Endodermal cell (in vitro differentiated cells): Measurements from ENCODE around the gene ABLIM1. TPM values are rescaled to one million over a fixed set of nuclear protein-coding genes. Genes with fewer than 3 reads are reported as not detected.

Experiments
- DNase-seq: peaks from one replicate; pipeline ENCODE4 v3.0.0-alpha.2; 2017
- H3K27ac ChIP-seq: 2 replicates; pipeline ENCODE4 v1.5.1; 2013; ENCODE audit warnings: mild to moderate bottlenecking, low read depth, low read length, moderate library complexity
- H3K27me3 ChIP-seq: 2 replicates; pipeline ENCODE4 v1.6.1; 2013; ENCODE audit warnings: mild to moderate bottlenecking, low read length, moderate library complexity; ENCODE audit not compliant: insufficient read depth, control insufficient read depth, poor library complexity, severe bottlenecking
- H3K36me3 ChIP-seq: 2 replicates; pipeline ENCODE4 v1.7.0; 2013; ENCODE audit warnings: mild to moderate bottlenecking, low read length, moderate library complexity; ENCODE audit not compliant: control insufficient read depth, insufficient read depth
- H3K4me1 ChIP-seq: one replicate; pipeline ENCODE4 v1.7.0; 2013; ENCODE audit warnings: low read length; ENCODE audit not compliant: control insufficient read depth, insufficient read depth
- H3K4me3 ChIP-seq: 2 replicates; pipeline ENCODE4 v1.5.1; 2013; ENCODE audit warnings: mild to moderate bottlenecking, low read length, moderate library complexity
- H3K9ac ChIP-seq: 2 replicates; pipeline ENCODE4 v1.6.1; 2013; ENCODE audit warnings: mild to moderate bottlenecking, low read length, moderate library complexity; ENCODE audit not compliant: poor library complexity, severe bottlenecking; ENCODE audit errors: extremely low read depth
- H3K9me3 ChIP-seq: 2 replicates; pipeline ENCODE4 v1.6.1; 2013; ENCODE audit warnings: mild to moderate bottlenecking, low read length, moderate library complexity; ENCODE audit not compliant: control insufficient read depth
- H3K27ac Mint-ChIP-seq: 2 replicates; pipeline ENCODE4 v1.8.0; 2020; ENCODE audit warnings: mixed read lengths
- H3K27me3 Mint-ChIP-seq: 2 replicates; pipeline ENCODE4 v1.8.0; 2021; ENCODE audit warnings: mild to moderate bottlenecking, mixed read lengths; ENCODE audit not compliant: insufficient read depth
- H3K36me3 Mint-ChIP-seq: 2 replicates; pipeline ENCODE4 v1.8.0; 2020; ENCODE audit warnings: low read depth, mixed read lengths
- H3K4me1 Mint-ChIP-seq: 2 replicates; pipeline ENCODE4 v1.8.0; 2020; ENCODE audit warnings: mixed read lengths
- H3K4me3 Mint-ChIP-seq: 2 replicates; pipeline ENCODE4 v1.8.0; 2020; ENCODE audit warnings: mild to moderate bottlenecking, moderate library complexity, mixed read lengths
- H3K9me3 Mint-ChIP-seq: 2 replicates; pipeline ENCODE4 v1.8.0; 2020; ENCODE audit warnings: mild to moderate bottlenecking, mixed read lengths
- WGBS, 2 experiments: methylation state at CpG; one replicate each; pipeline versions ENCODE4 v1.1.5 to v1.1.7; 2013; ENCODE audit warnings: missing lambda C conversion rate in 2 of 2, mixed read lengths in 1 of 2; ENCODE audit not compliant: insufficient coverage in 1 of 2, insufficient read length in 1 of 2; 5-methylcytosine and 5-hydroxymethylcytosine counted together
- total RNA-seq, 2 donors: library from RNA; stranded (reverse); fragmentation: NEBNext Ultra II Directional in 1 of 2; extraction: Animal tissue kit (Norgen Biotek cat#: 25700) in 1 of 2; gene quantifications; 2 replicates in 1 of 2; 3 replicates in 1 of 2; pipeline ENCODE4 v1.2.1, GENCODE V29; 2021
- TF ChIP-seq, protein P1 (sequence below): fragments of 200-600 bp; sonication (generic); conservative IDR thresholded peaks from 2 replicates; pipeline ENCODE4 v1.5.0; 2021; ENCODE audit warnings: antibody characterized with exemption, mild to moderate bottlenecking

Gene ABLIM1
- total RNA-seq, 2 donors from 2014 or later, result 39.3 to 49.3 TPM

DNA sequence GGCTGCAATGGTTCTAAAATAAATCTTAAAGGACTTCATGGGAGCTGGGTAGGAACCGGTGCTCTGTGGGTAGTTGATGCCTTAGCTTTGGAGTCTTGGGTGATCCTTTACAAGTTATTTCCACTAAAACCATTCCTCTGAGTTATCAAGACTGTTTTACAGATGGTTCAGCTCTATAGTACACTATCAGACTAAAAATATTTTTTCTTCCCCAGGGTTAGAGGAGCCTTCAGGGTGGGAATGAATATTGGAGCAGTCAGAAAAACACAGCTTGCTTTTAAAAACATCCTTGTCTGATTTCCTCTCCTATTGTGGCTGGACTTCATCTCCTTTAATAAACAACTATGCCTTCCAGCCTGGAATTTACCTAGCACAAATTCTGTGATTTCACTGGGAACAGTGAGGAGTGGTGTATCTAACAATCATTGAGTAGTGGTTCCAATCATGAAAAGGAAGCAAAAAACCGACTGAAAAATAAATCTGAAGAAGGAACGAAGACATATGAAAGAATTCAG is 151.1 kb downstream of the ABLIM1 start:
- DNase-seq, result no peak
- no peak overlapping the region for H3K4me3 ChIP-seq
- H3K9me3 Mint-ChIP-seq, result no peaks in the 10 kb centered on the region
- no peaks in the 10 kb centered on the region for H3K27me3 ChIP-seq
- no peaks in the 10 kb centered on the region for H3K36me3 Mint-ChIP-seq
- no peaks in the 10 kb centered on the region for H3K9me3 ChIP-seq
- no peak overlapping the region for H3K4me3 Mint-ChIP-seq
- H3K27ac ChIP-seq, result peak overlapping the region; percentile 97
- no peaks in the 10 kb centered on the region for H3K36me3 ChIP-seq
- no peak overlapping the region for H3K27ac Mint-ChIP-seq
- peaks cover 12% of the 10 kb centered on the region for H3K4me1 ChIP-seq
- H3K4me1 Mint-ChIP-seq, result peaks cover 11% of the 10 kb centered on the region
- 87 to 100% methylated on average over 3 of the region's 3 CpGs for WGBS, 2 experiments
- H3K9ac ChIP-seq, result no peak overlapping the region
- TF ChIP-seq, protein P1, sequence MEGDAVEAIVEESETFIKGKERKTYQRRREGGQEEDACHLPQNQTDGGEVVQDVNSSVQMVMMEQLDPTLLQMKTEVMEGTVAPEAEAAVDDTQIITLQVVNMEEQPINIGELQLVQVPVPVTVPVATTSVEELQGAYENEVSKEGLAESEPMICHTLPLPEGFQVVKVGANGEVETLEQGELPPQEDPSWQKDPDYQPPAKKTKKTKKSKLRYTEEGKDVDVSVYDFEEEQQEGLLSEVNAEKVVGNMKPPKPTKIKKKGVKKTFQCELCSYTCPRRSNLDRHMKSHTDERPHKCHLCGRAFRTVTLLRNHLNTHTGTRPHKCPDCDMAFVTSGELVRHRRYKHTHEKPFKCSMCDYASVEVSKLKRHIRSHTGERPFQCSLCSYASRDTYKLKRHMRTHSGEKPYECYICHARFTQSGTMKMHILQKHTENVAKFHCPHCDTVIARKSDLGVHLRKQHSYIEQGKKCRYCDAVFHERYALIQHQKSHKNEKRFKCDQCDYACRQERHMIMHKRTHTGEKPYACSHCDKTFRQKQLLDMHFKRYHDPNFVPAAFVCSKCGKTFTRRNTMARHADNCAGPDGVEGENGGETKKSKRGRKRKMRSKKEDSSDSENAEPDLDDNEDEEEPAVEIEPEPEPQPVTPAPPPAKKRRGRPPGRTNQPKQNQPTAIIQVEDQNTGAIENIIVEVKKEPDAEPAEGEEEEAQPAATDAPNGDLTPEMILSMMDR, result no peak
- H3K27me3 Mint-ChIP-seq, result no peaks in the 10 kb centered on the region

DNA sequence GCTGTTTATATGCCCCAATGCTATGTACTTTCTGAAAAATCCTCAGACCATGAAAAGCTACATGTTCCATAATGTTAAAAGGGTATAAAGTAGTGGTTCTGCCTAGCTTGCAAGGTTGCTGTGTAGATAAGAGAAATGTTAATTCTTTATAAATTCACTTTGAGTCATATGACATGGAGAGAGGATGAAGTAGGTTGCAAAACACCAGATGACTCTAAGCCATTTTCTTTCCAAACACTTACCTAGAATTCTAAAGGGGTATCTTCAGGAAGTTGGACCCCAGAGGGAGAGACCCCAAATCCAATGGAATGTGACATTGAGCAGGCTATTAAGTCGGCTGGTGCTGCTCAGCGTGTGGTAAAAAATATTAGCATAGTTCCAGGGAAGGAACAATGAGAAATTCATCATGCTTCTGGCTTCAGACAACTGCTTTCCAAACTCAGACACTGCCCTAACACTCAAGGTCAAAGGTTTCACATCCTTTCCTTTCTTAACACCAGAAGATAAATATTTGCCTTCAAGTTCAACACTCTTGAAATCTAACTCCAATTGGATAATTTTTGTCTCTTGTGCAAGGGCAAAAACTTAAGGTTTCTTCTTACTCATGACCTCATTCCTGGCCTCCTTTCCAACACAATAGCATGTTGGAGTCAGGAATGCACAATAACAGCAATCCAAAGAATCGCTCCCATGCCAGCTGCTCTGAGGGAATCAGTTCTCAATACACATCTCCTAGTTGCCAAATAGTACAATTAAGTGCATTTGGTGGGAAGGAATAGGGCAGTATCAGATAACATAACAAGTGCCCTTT is 153.1 kb downstream of the ABLIM1 start:
- Histone ChIP-seq H3K4me1 (peaks cover 12% of the 10 kb centered on the region), H3K36me3 (no peaks in the 10 kb centered on the region), H3K9ac (no peak overlapping the region), H3K4me3 (no peak overlapping the region), H3K27me3 (no peaks in the 10 kb centered on the region), H3K27ac (peak overlapping the region; percentile 97), H3K9me3 (no peaks in the 10 kb centered on the region)
- Mint-ChIP-seq H3K4me3 (no peak overlapping the region), H3K27me3 (no peaks in the 10 kb centered on the region), H3K9me3 (no peaks in the 10 kb centered on the region), H3K36me3 (no peaks in the 10 kb centered on the region), H3K27ac (peak overlapping the region; percentile 36), H3K4me1 (peaks cover 11% of the 10 kb centered on the region)
- TF ChIP-seq, protein P1, result no peak
- 57 to 83% methylated on average over 2 to 3 of the region's 3 CpGs for WGBS, 2 experiments
- no peak for DNase-seq

DNA sequence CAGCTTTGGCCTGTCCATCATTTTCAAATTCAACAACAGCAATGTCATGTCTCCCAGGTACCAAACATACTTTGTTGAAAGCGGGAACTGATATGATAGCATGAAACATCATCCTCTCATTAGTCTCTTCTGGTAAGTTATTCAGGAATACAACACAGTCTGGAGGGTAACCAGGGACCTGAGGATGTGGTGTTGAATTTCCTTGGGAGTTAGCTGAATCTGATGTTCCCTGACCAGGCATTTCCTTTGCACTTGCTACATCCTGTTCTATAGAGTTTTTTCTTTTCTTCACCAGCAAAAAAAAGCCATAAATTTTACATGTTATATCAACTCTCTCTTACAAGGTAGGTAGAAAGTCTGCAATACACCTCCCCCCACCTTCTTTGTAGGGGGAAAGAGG is 156.0 kb downstream of the ABLIM1 start:
- DNase-seq, result no peak
- Mint-ChIP-seq H3K27ac (no peak overlapping the region), H3K4me1 (peaks cover 11% of the 10 kb centered on the region), H3K9me3 (no peaks in the 10 kb centered on the region), H3K36me3 (no peaks in the 10 kb centered on the region), H3K4me3 (no peak overlapping the region), H3K27me3 (no peaks in the 10 kb centered on the region)
- Histone ChIP-seq H3K9ac (no peak overlapping the region), H3K36me3 (no peaks in the 10 kb centered on the region), H3K9me3 (no peaks in the 10 kb centered on the region), H3K4me3 (no peak overlapping the region), H3K4me1 (peaks cover 6% of the 10 kb centered on the region), H3K27me3 (no peaks in the 10 kb centered on the region), H3K27ac (no peak overlapping the region)
- WGBS, 2 experiments, result 100% methylated on average over 1 of the region's 1 CpG; no CpG with 5 or more reads in 1 of the 2 experiments
- TF ChIP-seq, protein P1, result no peak
